Measurements from ENCODE around the gene TWIST2.

DNA sequence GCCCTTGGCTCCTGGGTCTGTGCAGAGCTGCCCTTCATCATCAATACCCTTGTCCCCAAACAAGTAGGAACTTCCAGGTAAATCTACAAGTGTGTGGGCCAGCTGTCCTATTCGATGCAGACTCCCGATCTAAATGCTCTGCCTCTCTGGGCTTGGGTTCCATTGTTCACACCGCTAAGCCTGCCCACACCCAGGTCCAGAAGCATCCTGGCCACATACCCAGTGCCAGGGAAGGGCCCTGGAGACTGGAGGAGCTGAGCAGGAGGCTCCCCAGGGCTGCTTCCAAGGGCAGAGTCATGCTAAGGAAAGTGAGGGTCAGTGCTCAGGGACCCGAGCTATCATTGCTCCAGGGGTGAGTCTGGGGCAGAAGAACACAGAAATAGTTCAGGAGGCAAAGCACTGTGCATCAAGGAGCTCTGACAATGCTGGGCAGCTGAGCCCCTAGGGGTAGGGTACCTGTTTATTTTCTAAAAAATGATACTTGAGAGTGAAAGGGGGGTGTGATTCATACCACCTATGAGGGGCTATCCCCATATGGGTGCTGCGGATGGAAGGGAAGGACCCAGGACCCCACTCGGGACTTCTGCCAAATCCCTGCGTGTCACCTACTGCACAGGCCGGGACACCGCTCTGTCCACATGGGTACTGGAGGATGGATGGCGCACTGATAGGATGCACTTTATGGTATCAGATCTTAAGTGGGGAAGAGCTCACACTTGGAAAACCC, 25.8 kb upstream of the TWIST2 start:
- TF ChIP-seq, protein P1, sequence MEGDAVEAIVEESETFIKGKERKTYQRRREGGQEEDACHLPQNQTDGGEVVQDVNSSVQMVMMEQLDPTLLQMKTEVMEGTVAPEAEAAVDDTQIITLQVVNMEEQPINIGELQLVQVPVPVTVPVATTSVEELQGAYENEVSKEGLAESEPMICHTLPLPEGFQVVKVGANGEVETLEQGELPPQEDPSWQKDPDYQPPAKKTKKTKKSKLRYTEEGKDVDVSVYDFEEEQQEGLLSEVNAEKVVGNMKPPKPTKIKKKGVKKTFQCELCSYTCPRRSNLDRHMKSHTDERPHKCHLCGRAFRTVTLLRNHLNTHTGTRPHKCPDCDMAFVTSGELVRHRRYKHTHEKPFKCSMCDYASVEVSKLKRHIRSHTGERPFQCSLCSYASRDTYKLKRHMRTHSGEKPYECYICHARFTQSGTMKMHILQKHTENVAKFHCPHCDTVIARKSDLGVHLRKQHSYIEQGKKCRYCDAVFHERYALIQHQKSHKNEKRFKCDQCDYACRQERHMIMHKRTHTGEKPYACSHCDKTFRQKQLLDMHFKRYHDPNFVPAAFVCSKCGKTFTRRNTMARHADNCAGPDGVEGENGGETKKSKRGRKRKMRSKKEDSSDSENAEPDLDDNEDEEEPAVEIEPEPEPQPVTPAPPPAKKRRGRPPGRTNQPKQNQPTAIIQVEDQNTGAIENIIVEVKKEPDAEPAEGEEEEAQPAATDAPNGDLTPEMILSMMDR (IDR thresholded peaks at IDR 0.05; ENCODE audit: poor library complexity, severe bottlenecking): no peak
- TF ChIP-seq POLR2AphosphoS5 (IDR thresholded peaks at IDR 0.05): no peak
- no peak for TF ChIP-seq MXI1 (conservative IDR thresholded peaks at IDR 0.05; ENCODE audit: poor library complexity, severe bottlenecking)
- no peak for TF ChIP-seq SMC3 (conservative IDR thresholded peaks at IDR 0.05; ENCODE audit: poor library complexity)
- TF ChIP-seq, protein P2, sequence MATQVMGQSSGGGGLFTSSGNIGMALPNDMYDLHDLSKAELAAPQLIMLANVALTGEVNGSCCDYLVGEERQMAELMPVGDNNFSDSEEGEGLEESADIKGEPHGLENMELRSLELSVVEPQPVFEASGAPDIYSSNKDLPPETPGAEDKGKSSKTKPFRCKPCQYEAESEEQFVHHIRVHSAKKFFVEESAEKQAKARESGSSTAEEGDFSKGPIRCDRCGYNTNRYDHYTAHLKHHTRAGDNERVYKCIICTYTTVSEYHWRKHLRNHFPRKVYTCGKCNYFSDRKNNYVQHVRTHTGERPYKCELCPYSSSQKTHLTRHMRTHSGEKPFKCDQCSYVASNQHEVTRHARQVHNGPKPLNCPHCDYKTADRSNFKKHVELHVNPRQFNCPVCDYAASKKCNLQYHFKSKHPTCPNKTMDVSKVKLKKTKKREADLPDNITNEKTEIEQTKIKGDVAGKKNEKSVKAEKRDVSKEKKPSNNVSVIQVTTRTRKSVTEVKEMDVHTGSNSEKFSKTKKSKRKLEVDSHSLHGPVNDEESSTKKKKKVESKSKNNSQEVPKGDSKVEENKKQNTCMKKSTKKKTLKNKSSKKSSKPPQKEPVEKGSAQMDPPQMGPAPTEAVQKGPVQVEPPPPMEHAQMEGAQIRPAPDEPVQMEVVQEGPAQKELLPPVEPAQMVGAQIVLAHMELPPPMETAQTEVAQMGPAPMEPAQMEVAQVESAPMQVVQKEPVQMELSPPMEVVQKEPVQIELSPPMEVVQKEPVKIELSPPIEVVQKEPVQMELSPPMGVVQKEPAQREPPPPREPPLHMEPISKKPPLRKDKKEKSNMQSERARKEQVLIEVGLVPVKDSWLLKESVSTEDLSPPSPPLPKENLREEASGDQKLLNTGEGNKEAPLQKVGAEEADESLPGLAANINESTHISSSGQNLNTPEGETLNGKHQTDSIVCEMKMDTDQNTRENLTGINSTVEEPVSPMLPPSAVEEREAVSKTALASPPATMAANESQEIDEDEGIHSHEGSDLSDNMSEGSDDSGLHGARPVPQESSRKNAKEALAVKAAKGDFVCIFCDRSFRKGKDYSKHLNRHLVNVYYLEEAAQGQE (IDR thresholded peaks at IDR 0.05; ENCODE audit: borderline replicate concordance): no peak
- TF ChIP-seq EZH2 (IDR thresholded peaks at IDR 0.05; ENCODE audit: borderline replicate concordance, insufficient read depth, low read length, poor library complexity, severe bottlenecking): no peak
- no peak for TF ChIP-seq TAF1 (IDR thresholded peaks at IDR 0.05; ENCODE audit: low read depth)
- no peak for TF ChIP-seq EP300 (conservative IDR thresholded peaks at IDR 0.05; ENCODE audit: poor library complexity, severe bottlenecking)
- no peak for TF ChIP-seq RAD21 (conservative IDR thresholded peaks at IDR 0.05)

Data from neural cell (in vitro differentiated cells).